GM21423 (cell line): Measurements from ENCODE around the gene DUSP11.
"Not testable (repeated sequence)": the region's sequence is repeated elsewhere in the genome, so short reads cannot be mapped to it uniquely, and the experiment has no call there.

Experiments used
- ATAC-seq: cut with Tn5 transposase; IDR thresholded peaks from one replicate; pipeline ENCODE4 v1.9.1; 2021; ENCODE audit warnings: mild to moderate bottlenecking, moderate library complexity; ENCODE audit not compliant: unreplicated experiment

The DUSP11 gene

GRCh38 chr2:73779467-73780236 is at the start of gene DUSP11:
Gene DUSP11 (minus strand): TSS chr2:73780103. CDS start chr2:73779974, 129 bp downstream.
- ATAC-seq = peak; percentile 99

DNA sequence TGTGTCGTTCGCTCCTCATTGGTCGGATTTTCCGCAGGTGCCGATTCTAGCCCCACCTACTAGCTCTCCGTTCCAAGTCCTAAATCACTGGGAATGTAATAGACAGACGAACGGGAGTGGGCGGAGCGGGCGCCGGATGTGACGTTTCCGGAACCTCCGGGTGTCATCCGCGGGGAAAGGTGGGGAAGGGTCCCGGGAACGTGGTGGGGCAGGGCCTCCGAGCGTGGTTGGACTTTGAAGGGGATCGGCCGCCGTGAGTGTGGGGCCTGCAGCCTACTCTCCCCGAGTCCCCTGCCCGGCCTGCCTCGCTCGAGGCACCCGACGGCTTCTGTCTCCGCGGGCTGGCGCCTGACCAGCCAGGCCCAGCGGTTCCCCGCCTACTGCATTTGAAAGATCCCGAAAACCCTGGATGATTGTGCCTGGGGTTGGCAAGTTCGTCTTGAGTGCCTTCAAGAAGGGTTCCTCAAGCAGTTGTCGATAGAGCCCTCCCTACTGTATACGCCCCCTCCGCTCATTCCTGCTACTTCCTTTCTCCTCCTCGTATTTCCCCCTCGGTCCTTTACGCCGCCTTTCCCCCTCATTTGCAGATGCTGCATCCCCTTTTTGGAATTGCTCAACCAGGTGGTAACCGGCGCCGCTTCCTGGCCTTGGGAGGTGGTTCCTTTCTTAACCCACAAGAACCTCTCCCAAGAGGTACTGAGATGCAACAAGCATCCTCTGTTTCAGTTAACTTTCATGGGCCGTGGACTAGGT is 49.1 kb upstream of the DUSP11 start, which contains the start of gene STAMBP:
TSS of gene STAMBP (plus strand) at position 144 of the 753 bp plus-strand sequence. CDS start 1,896 bp downstream, outside the sequence.
- peak; percentile 86 for ATAC-seq

GRCh38 chr2:73828389-73828817 is 48.5 kb upstream of the DUSP11 start:
- ATAC-seq = no peak

GRCh38 chr2:73827660-73828388 is 47.9 kb upstream of the DUSP11 start:
- ATAC-seq = no peak

GRCh38 chr2:73827018-73827417 is 47.1 kb upstream of the DUSP11 start:
- no peak for ATAC-seq

DNA sequence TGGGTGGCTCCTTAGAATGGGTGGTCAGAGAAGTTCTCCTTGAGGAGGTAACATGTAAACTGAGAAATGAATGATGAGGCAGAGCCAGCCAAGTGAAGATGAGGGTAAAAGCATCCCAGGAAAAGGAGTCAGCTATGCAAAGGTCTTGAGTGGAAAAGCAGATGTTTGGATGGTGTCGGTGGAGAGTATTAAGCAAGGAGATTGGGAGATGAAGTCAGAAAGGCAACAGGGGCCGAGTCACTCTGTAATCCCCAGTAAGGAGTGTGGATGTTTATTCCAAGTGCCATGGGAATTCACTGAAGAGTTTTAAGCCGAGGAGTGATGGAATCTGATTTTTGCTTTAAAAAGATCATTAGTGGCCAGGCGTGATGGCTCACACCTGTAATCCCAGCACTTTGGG is 45.5 kb upstream of the DUSP11 start:
- ATAC-seq = no peak

DNA sequence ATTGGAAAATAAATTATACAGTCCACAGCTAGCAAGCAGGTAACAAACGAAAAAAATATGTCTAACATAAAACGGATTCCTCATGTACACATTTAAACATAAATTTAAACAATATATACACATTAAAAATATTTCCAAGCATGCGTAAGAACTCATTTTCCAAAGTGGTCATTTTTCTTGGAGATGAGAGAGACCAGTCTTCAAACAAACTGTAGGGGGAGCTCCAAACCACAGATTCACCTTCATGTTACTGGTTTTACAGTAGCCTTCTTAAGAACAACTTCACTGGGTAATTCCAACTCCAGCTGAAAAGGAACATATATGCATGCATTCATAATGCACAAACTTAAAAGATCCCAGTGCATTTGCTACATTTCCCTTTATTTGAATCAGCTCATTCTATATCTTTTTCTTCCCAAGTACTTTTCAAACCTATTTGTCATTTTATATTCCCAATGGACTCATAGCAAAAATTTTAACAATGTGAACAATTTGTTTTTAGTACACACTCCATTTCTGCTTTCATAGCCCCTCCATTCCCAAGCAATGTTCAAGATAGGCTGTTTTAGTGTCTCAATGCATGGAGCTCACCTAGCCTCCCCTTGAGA is 44.1 kb upstream of the DUSP11 start:
- ATAC-seq = no peak

GRCh38 chr2:73823416-73823815 is 43.5 kb upstream of the DUSP11 start:
- ATAC-seq = no peak

- no peak for ATAC-seq
These were observed 43.1 kb upstream of the DUSP11 start for GRCh38 chr2:73822991-73823390.

DNA sequence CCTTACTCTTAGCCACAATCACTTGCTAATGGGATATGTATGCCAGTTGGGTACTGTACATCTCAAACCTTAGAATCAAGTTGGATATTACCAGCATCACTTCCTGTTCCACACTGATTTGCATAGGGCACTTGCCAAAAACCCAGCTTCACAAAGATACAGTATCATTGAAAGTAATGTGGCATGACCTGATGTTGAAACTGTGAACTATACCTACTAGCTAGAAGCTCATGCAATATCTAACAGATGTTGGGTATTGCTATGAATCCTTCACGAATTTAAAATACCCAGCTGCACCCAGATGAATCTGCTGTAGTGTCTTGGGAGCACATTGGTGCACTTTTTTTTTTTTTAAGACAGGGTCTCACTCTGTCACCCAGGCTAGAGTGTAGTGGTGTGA is 42.4 kb upstream of the DUSP11 start:
- peak; percentile 68 for ATAC-seq

- ATAC-seq = peak; percentile 4
These were observed 41.8 kb upstream of the DUSP11 start for GRCh38 chr2:73821669-73822068.

DNA sequence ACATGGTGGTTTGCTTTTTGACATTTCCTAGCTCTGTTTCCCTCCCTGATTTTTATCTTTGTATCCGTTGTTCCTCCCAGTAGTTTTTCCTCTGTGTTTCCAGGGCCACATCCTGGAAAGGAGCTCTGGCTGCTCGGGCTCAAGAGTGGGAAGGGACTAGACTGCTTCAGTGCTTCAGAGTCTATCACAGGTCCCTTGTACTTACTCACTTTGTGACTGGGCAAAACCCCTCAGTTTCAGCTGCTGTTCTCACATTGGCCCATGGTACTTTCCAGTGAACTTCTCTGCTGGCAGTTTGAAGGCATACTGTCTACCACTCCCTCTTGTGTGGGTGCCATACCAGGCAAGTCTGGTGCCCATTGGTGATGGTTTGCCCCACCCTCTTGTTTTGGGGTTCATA is 41.3 kb upstream of the DUSP11 start:
- ATAC-seq = peak; percentile 60

DNA sequence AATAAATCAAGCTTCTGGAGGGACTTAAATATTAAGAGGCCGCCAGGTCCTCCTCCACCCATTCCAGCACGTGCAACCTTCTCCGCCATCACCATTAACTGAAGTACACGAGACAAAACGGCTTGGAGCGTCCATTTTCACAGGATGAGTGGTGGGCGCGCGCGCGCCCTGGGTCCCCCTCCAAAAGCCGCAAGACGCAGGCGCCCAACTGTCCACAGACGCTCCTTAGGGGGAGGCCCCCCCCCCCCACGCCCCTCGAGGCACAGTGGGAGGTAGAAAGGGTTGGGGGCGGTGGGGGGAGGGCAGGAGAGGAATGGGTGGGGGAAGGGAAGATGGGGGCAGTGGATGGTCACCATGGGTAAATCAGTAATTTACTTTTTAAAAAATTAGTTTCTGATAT is 38.4 kb upstream of the DUSP11 start:
- no peak for ATAC-seq

DNA sequence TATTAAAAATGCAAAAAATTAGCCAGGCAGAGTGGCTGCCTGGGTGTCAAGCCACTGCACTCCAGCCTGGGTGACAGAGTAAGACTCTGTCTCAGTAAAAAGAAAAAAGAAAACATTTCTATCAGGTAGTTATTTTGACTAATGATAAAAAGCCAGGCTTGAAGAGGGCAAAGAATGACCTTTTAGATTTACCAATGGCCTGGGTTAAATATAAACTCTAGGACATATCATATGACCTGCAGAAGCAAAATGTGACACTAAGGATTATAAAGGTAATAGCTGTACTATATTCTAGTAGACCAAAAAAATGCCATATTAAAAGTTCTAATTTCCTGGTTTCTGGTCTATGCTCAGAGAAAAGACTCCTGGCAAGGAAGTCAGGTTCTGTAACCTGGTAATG is 32.7 kb upstream of the DUSP11 start:
- no peak for ATAC-seq

GRCh38 chr2:73811878-73812277 is 32.0 kb upstream of the DUSP11 start:
- ATAC-seq = no peak

DNA sequence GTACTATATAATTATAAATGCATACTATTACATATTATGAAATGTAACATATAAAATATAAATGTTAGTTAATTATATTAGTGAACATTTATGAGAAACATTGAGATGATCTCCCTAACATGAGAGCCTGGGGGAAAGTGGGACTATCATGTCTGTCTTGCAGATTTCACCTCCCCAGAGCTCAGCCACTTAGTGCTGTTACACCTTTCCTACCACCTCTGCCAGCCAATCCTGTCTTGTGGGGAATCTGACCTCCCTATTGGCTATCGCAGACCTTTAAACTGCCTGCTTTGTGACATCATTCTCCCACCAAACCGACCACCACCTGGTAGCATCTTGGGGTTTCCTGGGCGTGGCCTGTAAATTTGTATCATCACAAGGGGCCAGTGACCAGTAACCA is 4.0 kb upstream of the DUSP11 start, which contains the start of gene C2orf78:
TSS of gene C2orf78 (plus strand) at position 301 of the 400 bp plus-strand sequence. CDS start 127 bp downstream, outside the sequence.
- not testable (repeated sequence) for ATAC-seq

GRCh38 chr2:73783402-73783801 is 3.5 kb upstream of the DUSP11 start:
- ATAC-seq = not testable (repeated sequence)

- ATAC-seq = no peak
These were observed 307 bp upstream of the DUSP11 start for GRCh38 chr2:73780237-73780582.

GRCh38 chr2:73778867-73779466 is 936 bp downstream of the DUSP11 start:
- not testable (repeated sequence) for ATAC-seq

GRCh38 chr2:73776869-73777519 is 2.9 kb downstream of the DUSP11 start:
- ATAC-seq = no peak
